ENCODE results near the gene ERG. TPM values are rescaled to one million over a fixed set of nuclear protein-coding genes. Genes with fewer than 3 reads are reported as not detected.

ERG gene
- total RNA-seq, 1 experiment from 2014 or later, result 0.11 TPM

GRCh38 chr21:38544661-38545060 is 46.4 kb upstream of the ERG start:
- no peak for TF ChIP-seq CTCF (conservative IDR thresholded peaks at IDR 0.05)
- H2BK15ac ChIP-seq (ENCODE audit: low read depth, low read length), result no peak overlapping the region
- no peak overlapping the region for H3K27ac Mint-ChIP-seq
- H3K36me3 Mint-ChIP-seq (ENCODE audit: insufficient read depth in 1 of 3, low read depth in 3 of 3), result no peaks in the 10 kb centered on the region; a peak in 1 of 7 replicates
- H2AK5ac ChIP-seq (ENCODE audit: insufficient read length, low read length), result no peak overlapping the region
- no peaks in the 10 kb centered on the region for H3K4me1 Mint-ChIP-seq
- H4K91ac ChIP-seq (ENCODE audit: insufficient read length, low read depth, low read length), result no peak overlapping the region
- no peak overlapping the region for H3K23ac ChIP-seq (ENCODE audit: insufficient read length, low read depth, low read length)
- H2BK5ac ChIP-seq (ENCODE audit: insufficient read length, low read length), result no peak overlapping the region
- no peak overlapping the region for H3K4ac ChIP-seq (ENCODE audit: low read depth, low read length)
- no peak overlapping the region for H3K27ac ChIP-seq (ENCODE audit: insufficient read length, low read depth, low read length)
- no peak overlapping the region for H3T11ph ChIP-seq (ENCODE audit: low read length)
- H3K4me1 ChIP-seq (ENCODE audit: insufficient read depth, low read length), result no peaks in the 10 kb centered on the region
- no peaks in the 10 kb centered on the region for H3K9me3 Mint-ChIP-seq
- no peak overlapping the region for H3K14ac ChIP-seq (ENCODE audit: insufficient read depth, low read length)
- no peaks in the 10 kb centered on the region for H3K9me3 ChIP-seq (ENCODE audit: control insufficient read depth, low read depth, low read length)
- H2BK12ac ChIP-seq (ENCODE audit: insufficient read length, low read depth, low read length), result no peak overlapping the region
- H2BK120ac ChIP-seq (ENCODE audit: low read depth, low read length, poor library complexity, severe bottlenecking), result no peak overlapping the region
- H3K23me2 ChIP-seq (ENCODE audit: insufficient read length, low read depth, low read length, poor library complexity, severe bottlenecking), result no peaks in the 10 kb centered on the region
- H3K27me3 ChIP-seq (ENCODE audit: insufficient read depth, low read length), result no peaks in the 10 kb centered on the region
- H4K8ac ChIP-seq (replicated peaks; ENCODE audit: insufficient read length, low read depth, low read length), result no peak overlapping the region
- WGBS (ENCODE audit: extremely low coverage, insufficient read length, low lambda C conversion rate), result no CpG with 5 or more reads among the region's 2 CpGs
- H3K79me2 ChIP-seq (ENCODE audit: insufficient read depth, low read length), result no peaks in the 10 kb centered on the region
- no peak overlapping the region for H3K9ac ChIP-seq (ENCODE audit: extremely low read depth, insufficient read length, low read length)
- peaks cover 2% of the 10 kb centered on the region; the same call in 1 of the 2 replicates for H3K27me3 Mint-ChIP-seq (ENCODE audit: low read depth)
- H2BK20ac ChIP-seq (ENCODE audit: low read depth, low read length, poor library complexity, severe bottlenecking), result no peak overlapping the region
- no peak overlapping the region for H3K4me3 Mint-ChIP-seq
- H3K18ac ChIP-seq (ENCODE audit: insufficient read length, low read depth, low read length), result no peak overlapping the region
- H3K4me2 ChIP-seq (ENCODE audit: insufficient read depth, insufficient read length, low read length), result no peak overlapping the region
- DNase-seq, result no peak
- no peak overlapping the region for H2AFZ ChIP-seq (ENCODE audit: low read length)
- no peaks in the 10 kb centered on the region for H3K79me1 ChIP-seq (ENCODE audit: insufficient read depth, low read depth, low read length, poor library complexity, severe bottlenecking)
- no peak overlapping the region for H4K5ac ChIP-seq (ENCODE audit: insufficient read length, low read depth, low read length)
- no peak overlapping the region for H3K56ac ChIP-seq (ENCODE audit: insufficient read length, low read depth, low read length)
- H4K20me1 ChIP-seq (ENCODE audit: control insufficient read depth, insufficient read depth, insufficient read length), result no peaks in the 10 kb centered on the region

Data from H9 (cell line).